Left lung (tissue), 10 donors: ENCODE results near the gene SP100. TPM values are rescaled to one million over a fixed set of nuclear protein-coding genes. Genes with fewer than 3 reads are reported as not detected.

ENCODE experiments used
- ATAC-seq: fragments of 200-7000 bp; cut with Tn5 transposase; one replicate; pipeline ENCODE4 v1.9.1; 2020; ENCODE audit warnings: moderate library complexity
- DNase-seq, 4 donors: peaks; one replicate each; pipeline ENCODE4 v3.0.0-alpha.2; 2013 to 2020
- H3K27ac ChIP-seq, 2 donors: fragments of 200-600 bp; sonication (generic) in 1 of 2; one replicate each; pipeline versions ENCODE4 v1.5.0 to v1.8.0; 2020 to 2021
- H3K27me3 ChIP-seq, 2 donors: fragments of 200-600 bp; sonication (generic) in 1 of 2; one replicate each; pipeline versions ENCODE4 v1.5.0 to v1.8.0; 2020 to 2021
- H3K36me3 ChIP-seq, 2 donors: fragments of 200-600 bp; sonication (generic) in 1 of 2; one replicate each; pipeline versions ENCODE4 v1.5.0 to v1.8.0; 2020 to 2021
- H3K4me1 ChIP-seq, 2 donors: fragments of 200-600 bp; one replicate each; pipeline ENCODE4 v1.8.0; 2021
- H3K4me3 ChIP-seq, 2 donors: fragments of 200-600 bp; sonication (generic) in 1 of 2; one replicate each; pipeline versions ENCODE4 v1.5.0 to v1.8.0; 2020 to 2021; ENCODE audit warnings: mild to moderate bottlenecking in 1 of 2
- H3K9me3 ChIP-seq, 2 donors: fragments of 200-600 bp; sonication (generic) in 1 of 2; one replicate each; pipeline versions ENCODE4 v1.5.0 to v1.8.0; 2020 to 2021
- intact Hi-C, 2 donors: fragments of 100-400 bp; cut with DNase I; formaldehyde crosslinking; loops; one replicate each; pipeline versions ENCODE4 v1.11.2 to v1.14.2; 2022
- polyA plus RNA-seq, 6 donors: library from polyadenylated mRNA; unstranded; fragments of 120-200 nt; gene quantifications; one replicate each; pipeline ENCODE4 v1.2.1, GENCODE V29; 2013; ENCODE audit not compliant: insufficient read length in 6 of 6
- total RNA-seq, 2 donors: library from RNA; stranded (reverse); fragmentation: NEBNext Ultra II Directional; extraction: Animal tissue kit (Norgen Biotek cat#: 25700); gene quantifications; one replicate each; pipeline ENCODE4 v1.2.1, GENCODE V29; 2021
- TF ChIP-seq, protein P1 (sequence below), 2 donors: fragments of 200-600 bp; sonication (generic) in 1 of 2; IDR thresholded peaks; one replicate each; pipeline versions ENCODE4 v1.5.0 to v1.8.0; 2021; ENCODE audit warnings: antibody characterized with exemption in 2 of 2
- donor health status: DM: no; HTN: yes; CAD: no.
- donor health status: DM: no; HTN: no; CAD: no.

The SP100 gene
- total and polyA plus RNA-seq, 8 donors = 55.1 to 134 (median 68.3) TPM

DNA sequence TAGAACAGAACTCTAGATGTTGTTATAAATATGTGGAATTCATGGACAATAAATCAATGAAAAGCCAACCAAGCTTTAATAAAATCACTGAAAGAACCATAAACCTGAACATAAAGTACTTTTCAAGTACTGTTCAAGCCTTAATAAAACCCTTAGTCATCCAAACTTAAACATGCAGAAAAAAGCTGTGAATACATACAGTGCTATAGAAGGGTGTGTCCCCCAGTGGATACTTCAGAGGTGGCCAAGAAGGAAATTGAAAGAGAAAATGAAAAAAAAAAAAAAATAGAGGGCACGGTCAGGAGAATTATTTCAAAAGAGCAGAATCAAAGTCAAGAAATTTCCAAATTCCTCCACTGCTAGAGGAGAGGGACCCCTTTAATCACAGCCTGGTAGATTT lies 141.1 kb downstream of the SP100 start:
- H3K4me1 ChIP-seq = no peaks in the 10 kb centered on the region
- no peak overlapping the region for H3K4me3 ChIP-seq
- peaks cover 0 to 13% of the 10 kb centered on the region in 2 donors for H3K9me3 ChIP-seq
- H3K27me3 ChIP-seq = no peaks in the 10 kb centered on the region
- H3K36me3 ChIP-seq = no peaks in the 10 kb centered on the region
- TF ChIP-seq, protein P1, sequence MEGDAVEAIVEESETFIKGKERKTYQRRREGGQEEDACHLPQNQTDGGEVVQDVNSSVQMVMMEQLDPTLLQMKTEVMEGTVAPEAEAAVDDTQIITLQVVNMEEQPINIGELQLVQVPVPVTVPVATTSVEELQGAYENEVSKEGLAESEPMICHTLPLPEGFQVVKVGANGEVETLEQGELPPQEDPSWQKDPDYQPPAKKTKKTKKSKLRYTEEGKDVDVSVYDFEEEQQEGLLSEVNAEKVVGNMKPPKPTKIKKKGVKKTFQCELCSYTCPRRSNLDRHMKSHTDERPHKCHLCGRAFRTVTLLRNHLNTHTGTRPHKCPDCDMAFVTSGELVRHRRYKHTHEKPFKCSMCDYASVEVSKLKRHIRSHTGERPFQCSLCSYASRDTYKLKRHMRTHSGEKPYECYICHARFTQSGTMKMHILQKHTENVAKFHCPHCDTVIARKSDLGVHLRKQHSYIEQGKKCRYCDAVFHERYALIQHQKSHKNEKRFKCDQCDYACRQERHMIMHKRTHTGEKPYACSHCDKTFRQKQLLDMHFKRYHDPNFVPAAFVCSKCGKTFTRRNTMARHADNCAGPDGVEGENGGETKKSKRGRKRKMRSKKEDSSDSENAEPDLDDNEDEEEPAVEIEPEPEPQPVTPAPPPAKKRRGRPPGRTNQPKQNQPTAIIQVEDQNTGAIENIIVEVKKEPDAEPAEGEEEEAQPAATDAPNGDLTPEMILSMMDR (IDR thresholded peaks at IDR 0.05) = no peak
- peak; percentile 42 for ATAC-seq
- intact Hi-C loops = no loop called here
- DNase-seq = no peak
- no peak overlapping the region for H3K27ac ChIP-seq

DNA sequence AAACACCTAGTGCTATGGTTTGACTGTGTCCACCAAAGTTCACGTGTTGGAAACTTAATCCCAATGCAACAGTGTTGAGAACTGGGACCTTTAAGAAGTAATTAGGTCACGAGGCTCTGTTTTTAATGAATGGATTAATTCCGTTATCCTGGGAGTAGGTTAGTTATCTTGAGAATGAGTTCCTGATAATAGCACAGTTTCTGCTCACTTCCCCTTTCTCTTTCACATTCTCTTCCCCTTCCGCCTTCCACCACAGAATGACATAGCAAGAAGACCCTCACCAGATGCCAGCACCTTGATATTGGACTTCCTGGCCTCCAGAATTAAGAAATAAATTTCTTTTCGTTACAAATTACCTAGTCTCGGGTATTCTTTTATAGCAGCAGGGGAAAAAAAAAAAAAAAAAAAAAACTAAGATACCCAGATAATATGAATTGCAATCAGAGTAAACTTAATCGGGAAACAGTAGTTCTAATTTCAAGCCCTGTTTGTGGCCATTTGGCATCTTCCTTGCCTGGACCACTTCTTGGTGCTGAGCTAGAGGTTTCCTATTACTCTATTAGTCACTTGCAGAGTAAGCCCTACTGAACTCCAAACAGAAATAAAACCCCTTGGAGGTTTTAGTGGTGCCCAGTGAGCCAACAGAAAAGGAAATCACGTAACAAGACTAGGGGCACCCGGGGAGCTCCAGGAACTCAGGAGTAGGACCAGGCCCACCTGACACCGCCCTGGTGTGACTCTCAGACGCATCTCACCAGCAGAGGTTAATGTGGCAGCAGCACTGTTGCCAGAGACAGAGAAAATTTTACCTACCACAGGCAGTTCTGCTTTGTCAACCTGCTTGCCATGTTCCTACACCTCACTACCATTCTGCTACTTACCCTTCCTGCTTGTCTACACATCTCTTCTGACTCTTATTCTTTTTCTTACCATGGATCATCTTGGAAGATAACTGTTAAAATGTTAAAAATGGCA lies 149.1 kb downstream of the SP100 start:
- Histone ChIP-seq H3K4me3 (no peak overlapping the region), H3K9me3 (no peaks in the 10 kb centered on the region), H3K27ac (peak overlapping the region in 1 of 2 donors; percentile 14), H3K36me3 (no peaks in the 10 kb centered on the region), H3K27me3 (no peaks in the 10 kb centered on the region), H3K4me1 (peaks cover 0 to 7% of the 10 kb centered on the region in 2 donors)
- intact Hi-C loops = no loop called here
- TF ChIP-seq, protein P1 (IDR thresholded peaks at IDR 0.05) = no peak
- no peak for ATAC-seq
- no peak for DNase-seq

DNA sequence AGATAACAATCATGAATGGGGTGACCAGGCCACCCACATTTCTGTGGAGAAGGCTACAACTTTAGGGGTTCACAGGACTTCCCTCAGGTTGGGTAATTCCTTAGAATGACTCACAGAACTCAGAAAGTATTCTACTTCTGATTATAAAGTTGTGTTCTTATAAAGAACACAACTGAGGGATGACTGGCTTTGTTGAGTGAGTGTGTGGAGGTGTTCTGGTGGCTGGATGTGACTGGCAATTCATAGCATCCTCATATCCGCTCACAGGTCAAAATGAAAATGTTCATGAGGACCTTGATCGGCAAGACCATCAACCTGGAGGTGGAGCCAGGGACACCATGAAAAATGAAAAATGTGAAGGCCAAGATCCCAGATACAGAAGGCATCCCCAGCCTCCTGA lies 153.3 kb downstream of the SP100 start:
- peaks cover 0 to 7% of the 10 kb centered on the region in 2 donors for H3K4me1 ChIP-seq
- H3K9me3 ChIP-seq = peaks cover 0 to 11% of the 10 kb centered on the region in 2 donors
- no peak for ATAC-seq

DNA sequence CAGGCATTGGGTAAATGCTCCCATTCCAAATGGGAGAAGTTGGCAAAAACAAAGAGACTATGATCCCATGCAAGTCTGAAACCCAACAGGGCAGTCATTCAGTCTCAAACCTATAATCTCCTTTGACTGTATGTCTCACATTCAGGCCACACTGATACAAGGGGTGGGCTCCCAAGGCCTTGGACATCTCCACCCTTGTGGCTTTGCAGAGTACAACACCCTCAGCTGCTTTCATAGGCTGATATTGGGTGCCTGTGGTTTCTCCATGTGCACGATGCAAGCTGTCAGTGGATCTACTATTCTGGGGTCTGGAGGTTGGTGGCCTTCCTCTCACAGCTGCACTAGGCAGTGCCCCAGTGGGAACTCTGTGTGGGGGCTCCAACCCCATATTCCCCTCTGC lies 155.0 kb downstream of the SP100 start:
- ATAC-seq = no peak
- Histone ChIP-seq H3K36me3 (no peaks in the 10 kb centered on the region), H3K27me3 (no peaks in the 10 kb centered on the region), H3K27ac (no peak overlapping the region), H3K4me1 (no peaks in the 10 kb centered on the region), H3K9me3 (peaks cover 0 to 11% of the 10 kb centered on the region in 2 donors), H3K4me3 (no peak overlapping the region)
- DNase-seq = no peak
- TF ChIP-seq, protein P1 (IDR thresholded peaks at IDR 0.05) = no peak
- intact Hi-C loops = no loop called here

More for the DNA sequence above, 153.3 kb downstream of the SP100 start:
- Histone ChIP-seq H3K27me3 (no peaks in the 10 kb centered on the region), H3K36me3 (no peaks in the 10 kb centered on the region), H3K4me3 (no peak overlapping the region), H3K27ac (no peak overlapping the region)
- no peak for DNase-seq
- intact Hi-C loops = no loop called here
- TF ChIP-seq, protein P1 (IDR thresholded peaks at IDR 0.05) = no peak

DNA sequence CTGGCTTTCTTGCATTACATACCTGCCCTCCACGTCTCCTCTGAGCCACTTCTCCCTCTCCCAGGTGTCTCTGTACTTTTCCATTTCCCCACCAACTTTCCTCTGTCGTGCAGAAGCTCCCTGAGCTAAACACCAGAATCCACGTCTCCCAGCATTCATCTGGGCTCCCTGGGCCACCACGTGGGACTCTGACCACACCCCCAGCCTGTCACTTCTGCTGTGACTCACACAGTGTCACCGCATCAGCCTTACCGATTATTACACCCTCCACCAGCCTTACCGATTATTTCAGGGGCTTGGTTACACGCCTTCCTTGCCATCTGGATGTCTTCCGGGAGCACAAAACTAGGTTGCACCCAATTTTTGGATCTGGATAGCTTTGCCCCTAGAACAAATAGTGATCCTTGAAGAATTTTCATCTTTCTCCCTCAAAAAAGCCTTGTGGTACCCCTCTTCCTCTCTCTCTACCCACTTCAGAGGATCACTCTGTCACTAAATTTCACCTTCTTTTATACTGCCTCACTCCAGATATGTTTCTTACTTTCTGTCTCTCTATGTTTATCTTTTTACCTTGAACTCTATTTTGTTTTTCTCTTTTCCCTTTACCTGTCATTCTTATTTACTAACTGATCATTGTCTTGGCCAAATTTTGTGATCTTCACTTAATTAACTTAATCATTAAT lies 159.8 kb downstream of the SP100 start:
- peaks cover 0 to 11% of the 10 kb centered on the region in 2 donors for H3K9me3 ChIP-seq
- no peak for DNase-seq
- H3K27ac ChIP-seq = no peak overlapping the region
- intact Hi-C loops = no loop called here
- TF ChIP-seq, protein P1 (IDR thresholded peaks at IDR 0.05) = no peak
- no peaks in the 10 kb centered on the region for H3K4me1 ChIP-seq
- H3K4me3 ChIP-seq = no peak overlapping the region
- ATAC-seq = no peak
- peaks cover 0 to 10% of the 10 kb centered on the region in 2 donors for H3K27me3 ChIP-seq
- no peaks in the 10 kb centered on the region for H3K36me3 ChIP-seq
